ENCODE results near the gene ADGRG7.

ADGRG7 gene

GRCh38 chr3:100710261-100710968, 101.0 kb downstream of the ADGRG7 start:
- peaks cover 7% of the 10 kb centered on the region for H3K79me1 ChIP-seq (ENCODE audit: low read length)
- H3K4me1 ChIP-seq (ENCODE audit: control insufficient read depth, low read depth, low read length): peaks cover 11% of the 10 kb centered on the region
- peak overlapping the region; percentile 97 for H3K9ac ChIP-seq (ENCODE audit: low read length)
- H3K36me3 ChIP-seq (ENCODE audit: control insufficient read depth, insufficient read depth, low read length): peaks cover 2% of the 10 kb centered on the region
- H4K8ac ChIP-seq (ENCODE audit: low read depth, low read length): no peak overlapping the region
- H3K4me2 ChIP-seq (ENCODE audit: low read length): peak overlapping the region; percentile 96
- peak overlapping the region; percentile 91 for H3K4me3 ChIP-seq (ENCODE audit: low read length)
- peak overlapping the region; percentile 91 for H2BK5ac ChIP-seq (ENCODE audit: low read length)
- no peak overlapping the region for H4K5ac ChIP-seq (ENCODE audit: low read length)
- H2BK15ac ChIP-seq (replicated peaks; ENCODE audit: low read depth): no peak overlapping the region
- H3K27ac ChIP-seq (ENCODE audit: low read depth, low read length): peak overlapping the region; percentile 93
- peak overlapping the region; percentile 85 for H2BK120ac ChIP-seq (ENCODE audit: low read depth, low read length)
- H2AK5ac ChIP-seq (ENCODE audit: low read length): peak overlapping the region; percentile 94
- H3K56ac ChIP-seq (ENCODE audit: low read length): peak overlapping the region; percentile 99
- no CpG with 5 or more reads among the region's 8 CpGs for WGBS (ENCODE audit: extremely low coverage, insufficient coverage, low lambda C conversion rate)
- H3K4ac ChIP-seq (ENCODE audit: low read depth, low read length): peak overlapping the region; percentile 87
- no peaks in the 10 kb centered on the region for H3K27me3 ChIP-seq (ENCODE audit: insufficient read depth, low read length, poor library complexity)
- H3K23ac ChIP-seq (ENCODE audit: low read length): no peak overlapping the region
- peaks cover 42% of the 10 kb centered on the region for H3K79me2 ChIP-seq (ENCODE audit: control insufficient read depth, insufficient read depth, low read length)
- DNase-seq: peak; percentile 75
- H3K18ac ChIP-seq (ENCODE audit: low read length): peak overlapping the region; percentile 97

DNA sequence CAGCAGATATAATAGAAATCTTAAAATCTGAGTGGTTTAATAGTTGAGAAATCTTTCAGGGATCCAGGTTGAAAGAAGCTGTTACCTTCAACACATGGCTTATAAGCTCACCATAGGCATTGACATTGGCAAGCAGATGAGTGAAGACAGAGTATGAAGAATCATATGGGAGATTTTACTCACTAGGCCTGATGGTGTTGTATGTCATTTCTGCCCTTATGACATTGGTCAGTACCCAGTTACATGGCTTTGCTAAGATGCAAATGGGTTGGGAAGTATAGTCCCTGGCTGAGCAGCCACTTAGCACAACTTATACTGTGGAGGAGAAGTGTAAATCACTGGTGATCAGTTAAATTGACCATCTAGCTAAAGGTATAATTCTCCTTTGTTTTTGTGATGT, 105.8 kb downstream of the ADGRG7 start:
- Histone ChIP-seq H2AK5ac (ENCODE audit: low read length) (no peak overlapping the region), H3K79me1 (ENCODE audit: low read length) (peaks cover 8% of the 10 kb centered on the region), H2BK15ac (replicated peaks; ENCODE audit: low read depth) (no peak overlapping the region), H3K36me3 (ENCODE audit: control insufficient read depth, insufficient read depth, low read length) (peaks cover 2% of the 10 kb centered on the region), H3K56ac (ENCODE audit: low read length) (no peak overlapping the region), H3K4me2 (ENCODE audit: low read length) (no peak overlapping the region), H3K27me3 (ENCODE audit: insufficient read depth, low read length, poor library complexity) (no peaks in the 10 kb centered on the region), H4K5ac (ENCODE audit: low read length) (no peak overlapping the region), H3K79me2 (ENCODE audit: control insufficient read depth, insufficient read depth, low read length) (peaks cover 62% of the 10 kb centered on the region), H3K4me1 (ENCODE audit: control insufficient read depth, low read depth, low read length) (peaks cover 9% of the 10 kb centered on the region), H4K8ac (ENCODE audit: low read depth, low read length) (no peak overlapping the region), H3K27ac (ENCODE audit: low read depth, low read length) (no peak overlapping the region), H3K4ac (ENCODE audit: low read depth, low read length) (no peak overlapping the region), H2BK5ac (ENCODE audit: low read length) (no peak overlapping the region), H3K23ac (ENCODE audit: low read length) (no peak overlapping the region), H2BK120ac (ENCODE audit: low read depth, low read length) (no peak overlapping the region), H3K9ac (ENCODE audit: low read length) (no peak overlapping the region), H3K18ac (ENCODE audit: low read length) (no peak overlapping the region), H3K4me3 (ENCODE audit: low read length) (no peak overlapping the region)
- no peak for DNase-seq

DNA sequence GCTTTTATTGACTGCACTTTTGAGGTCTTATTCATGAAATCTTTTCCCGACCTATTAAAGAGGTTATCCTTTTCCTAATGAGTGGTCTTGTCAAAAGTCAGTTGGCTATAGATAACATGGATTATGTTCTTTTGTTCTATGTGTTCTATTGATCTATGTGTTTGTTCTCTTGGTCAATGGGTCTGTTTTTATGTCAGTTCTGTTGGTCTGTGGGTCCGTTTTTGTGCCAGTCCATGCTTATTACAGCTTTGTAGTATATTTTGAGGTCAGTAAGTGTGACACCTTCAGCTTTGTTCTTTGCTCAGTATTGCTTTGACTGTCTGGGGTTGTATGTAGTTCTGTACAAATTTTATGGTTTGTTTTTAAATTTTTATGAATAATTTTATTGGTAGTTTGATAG, 107.7 kb downstream of the ADGRG7 start:
- Histone ChIP-seq H2BK5ac (ENCODE audit: low read length) (no peak overlapping the region), H3K27ac (ENCODE audit: low read depth, low read length) (no peak overlapping the region), H3K36me3 (ENCODE audit: control insufficient read depth, insufficient read depth, low read length) (peaks cover 2% of the 10 kb centered on the region), H2BK15ac (replicated peaks; ENCODE audit: low read depth) (no peak overlapping the region), H3K18ac (ENCODE audit: low read length) (no peak overlapping the region), H3K4me1 (ENCODE audit: control insufficient read depth, low read depth, low read length) (peaks cover 9% of the 10 kb centered on the region), H3K27me3 (ENCODE audit: insufficient read depth, low read length, poor library complexity) (no peaks in the 10 kb centered on the region), H4K8ac (ENCODE audit: low read depth, low read length) (no peak overlapping the region), H3K4ac (ENCODE audit: low read depth, low read length) (no peak overlapping the region), H4K5ac (ENCODE audit: low read length) (no peak overlapping the region), H2BK120ac (ENCODE audit: low read depth, low read length) (no peak overlapping the region), H2AK5ac (ENCODE audit: low read length) (no peak overlapping the region), H3K56ac (ENCODE audit: low read length) (peak overlapping the region; percentile 34), H3K4me3 (ENCODE audit: low read length) (no peak overlapping the region), H3K79me2 (ENCODE audit: control insufficient read depth, insufficient read depth, low read length) (peaks cover 49% of the 10 kb centered on the region), H3K23ac (ENCODE audit: low read length) (no peak overlapping the region), H3K4me2 (ENCODE audit: low read length) (no peak overlapping the region), H3K9ac (ENCODE audit: low read length) (no peak overlapping the region), H3K79me1 (ENCODE audit: low read length) (peaks cover 7% of the 10 kb centered on the region)
- no CpG with 5 or more reads among the region's 2 CpGs for WGBS (ENCODE audit: extremely low coverage, insufficient coverage, low lambda C conversion rate)
- DNase-seq: no peak

DNA sequence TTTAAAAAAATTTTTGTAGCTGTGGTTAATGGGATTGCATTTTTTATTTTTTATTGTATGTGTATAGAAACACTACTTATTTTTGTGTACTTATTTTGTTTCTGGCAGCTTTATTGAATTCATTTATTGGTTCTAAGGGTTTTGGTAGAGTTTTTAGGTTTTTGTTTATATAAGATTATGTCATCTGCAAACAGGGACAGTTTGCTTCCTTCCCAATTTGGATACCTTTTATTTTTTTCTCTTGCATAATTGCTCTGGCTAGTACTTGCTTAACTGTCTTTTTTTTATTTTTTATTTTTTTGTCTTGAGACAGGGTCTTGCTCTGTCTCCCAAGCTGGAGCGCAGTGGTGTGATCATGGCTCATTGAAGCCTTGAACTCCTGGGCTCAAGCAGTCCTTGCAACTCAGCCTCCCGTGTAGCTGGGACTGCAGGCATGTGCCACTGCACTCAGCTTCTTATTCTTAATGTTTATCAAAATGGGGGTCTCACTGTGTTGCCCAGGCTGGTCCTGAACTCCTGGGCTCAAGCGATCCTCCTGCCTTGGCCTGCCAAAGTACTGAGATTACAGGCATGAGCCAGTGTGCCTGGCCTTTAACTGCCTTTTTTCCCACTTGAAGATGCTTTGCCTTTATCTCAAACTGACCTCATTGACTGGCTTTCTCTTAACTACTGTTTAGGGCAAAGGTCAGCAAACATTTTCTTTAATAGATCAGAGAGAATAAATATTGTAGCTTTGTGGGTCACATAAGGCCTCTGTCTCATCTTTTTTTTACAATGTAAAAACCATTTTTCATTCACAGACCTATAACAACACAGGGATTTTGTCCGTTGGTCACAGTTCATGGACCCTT, 108.5 kb downstream of the ADGRG7 start:
- no CpG with 5 or more reads among the region's 4 CpGs for WGBS (ENCODE audit: extremely low coverage, insufficient coverage, low lambda C conversion rate)
- Histone ChIP-seq H3K27ac (ENCODE audit: low read depth, low read length) (no peak overlapping the region), H3K18ac (ENCODE audit: low read length) (no peak overlapping the region), H3K79me2 (ENCODE audit: control insufficient read depth, insufficient read depth, low read length) (peaks cover 42% of the 10 kb centered on the region), H4K8ac (ENCODE audit: low read depth, low read length) (no peak overlapping the region), H3K23ac (ENCODE audit: low read length) (no peak overlapping the region), H3K4me1 (ENCODE audit: control insufficient read depth, low read depth, low read length) (peaks cover 4% of the 10 kb centered on the region), H3K36me3 (ENCODE audit: control insufficient read depth, insufficient read depth, low read length) (peaks cover 2% of the 10 kb centered on the region), H3K79me1 (ENCODE audit: low read length) (peaks cover 7% of the 10 kb centered on the region), H3K27me3 (ENCODE audit: insufficient read depth, low read length, poor library complexity) (no peaks in the 10 kb centered on the region), H4K5ac (ENCODE audit: low read length) (no peak overlapping the region), H2BK15ac (replicated peaks; ENCODE audit: low read depth) (no peak overlapping the region), H3K56ac (ENCODE audit: low read length) (no peak overlapping the region), H3K9ac (ENCODE audit: low read length) (no peak overlapping the region), H2AK5ac (ENCODE audit: low read length) (no peak overlapping the region), H3K4me2 (ENCODE audit: low read length) (no peak overlapping the region), H2BK5ac (ENCODE audit: low read length) (no peak overlapping the region), H2BK120ac (ENCODE audit: low read depth, low read length) (no peak overlapping the region), H3K4me3 (ENCODE audit: low read length) (no peak overlapping the region), H3K4ac (ENCODE audit: low read depth, low read length) (no peak overlapping the region)
- DNase-seq: no peak

DNA sequence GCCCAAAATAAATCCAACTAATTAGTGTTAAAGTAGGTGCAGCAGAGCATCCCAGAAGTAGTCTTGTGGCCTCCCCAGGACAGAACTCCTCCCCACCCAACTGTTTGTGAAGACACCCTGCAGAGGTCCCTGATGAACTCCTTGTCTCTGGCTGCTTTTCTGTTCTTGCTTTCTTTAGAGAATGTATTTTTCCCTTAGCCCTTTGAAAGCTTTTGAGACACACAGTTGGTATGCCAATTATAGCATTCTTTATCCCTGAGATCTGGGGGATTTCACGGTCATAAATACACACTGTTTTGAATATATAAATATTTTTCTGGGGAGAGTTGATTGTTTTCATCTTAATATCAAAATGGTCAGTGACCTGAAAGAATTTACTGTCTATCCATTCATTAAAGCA, 109.7 kb downstream of the ADGRG7 start:
- Histone ChIP-seq H3K79me2 (ENCODE audit: control insufficient read depth, insufficient read depth, low read length) (peaks cover 33% of the 10 kb centered on the region), H3K27me3 (ENCODE audit: insufficient read depth, low read length, poor library complexity) (no peaks in the 10 kb centered on the region), H3K18ac (ENCODE audit: low read length) (no peak overlapping the region), H2BK5ac (ENCODE audit: low read length) (no peak overlapping the region), H3K4me2 (ENCODE audit: low read length) (no peak overlapping the region), H3K36me3 (ENCODE audit: control insufficient read depth, insufficient read depth, low read length) (peaks cover 2% of the 10 kb centered on the region), H4K8ac (ENCODE audit: low read depth, low read length) (no peak overlapping the region), H2BK15ac (replicated peaks; ENCODE audit: low read depth) (no peak overlapping the region), H3K9ac (ENCODE audit: low read length) (no peak overlapping the region), H3K27ac (ENCODE audit: low read depth, low read length) (no peak overlapping the region), H3K4me3 (ENCODE audit: low read length) (no peak overlapping the region), H3K79me1 (ENCODE audit: low read length) (peaks cover 7% of the 10 kb centered on the region), H3K4me1 (ENCODE audit: control insufficient read depth, low read depth, low read length) (peaks cover 2% of the 10 kb centered on the region), H2AK5ac (ENCODE audit: low read length) (no peak overlapping the region), H2BK120ac (ENCODE audit: low read depth, low read length) (no peak overlapping the region), H3K56ac (ENCODE audit: low read length) (no peak overlapping the region), H4K5ac (ENCODE audit: low read length) (no peak overlapping the region), H3K4ac (ENCODE audit: low read depth, low read length) (no peak overlapping the region), H3K23ac (ENCODE audit: low read length) (no peak overlapping the region)
- WGBS (ENCODE audit: extremely low coverage, insufficient coverage, low lambda C conversion rate): no CpG with 5 or more reads among the region's 1 CpG
- no peak for DNase-seq

All from mesendoderm (in vitro differentiated cells).